IMR-90 (cell line): ENCODE data around the gene RNU1-4. TPM values are rescaled to one million over a fixed set of nuclear protein-coding genes. Genes with fewer than 3 reads are reported as not detected.
"Not testable (repeated sequence)": the region's sequence is repeated elsewhere in the genome, so short reads cannot be mapped to it uniquely, and the experiment has no call there.

Experiments used
- ATAC-seq: fragments of 200-7000 bp; cut with Tn5 transposase; 2 replicates; pipeline ENCODE4 v1.9.1; 2020; ENCODE audit warnings: low read depth, mild to moderate bottlenecking, moderate library complexity
- BruUV-seq: library from RNA; stranded (reverse); fragments of 400-500 nt; replicated peaks from 2 replicates; lab custom pipeline; 2021; lab: Mats Ljungman, UMichigan
- CTCF ChIA-PET: fragments of 300-600 bp; formaldehyde crosslinking; extraction: SDS; loops from one replicate; lab custom pipeline; 2021; ENCODE audit warnings: antibody characterized with exemption; lab: Yijun Ruan, JAX
- POLR2A ChIA-PET: fragments of 300-600 bp; sonication (Branson Sonifier 250); formaldehyde crosslinking; loops from one replicate; lab custom pipeline; 2022; ENCODE audit warnings: antibody characterized with exemption; ENCODE audit not compliant: unreplicated experiment; lab: Charles Lee
- DNase-seq: peaks from one replicate; pipeline ENCODE4 v3.0.0; 2013
- H2AFZ ChIP-seq: replicated peaks from 2 replicates; pipeline ENCODE3; 2013; ENCODE audit warnings: low read length, mild to moderate bottlenecking; ENCODE audit not compliant: poor library complexity
- H2AK5ac ChIP-seq: 2 replicates; pipeline ENCODE4 v1.6.1; 2013; ENCODE audit warnings: low read depth, low read length, inconsistent platforms
- H2AK9ac ChIP-seq: replicated peaks from 2 replicates; pipeline ENCODE3; 2013; ENCODE audit warnings: mild to moderate bottlenecking, low read depth, low read length, moderate library complexity; ENCODE audit not compliant: poor library complexity
- H2BK120ac ChIP-seq: 2 replicates; pipeline ENCODE4 v1.6.1; 2013; ENCODE audit warnings: low read depth, low read length, inconsistent platforms
- H2BK15ac ChIP-seq: 3 replicates; pipeline ENCODE4 v1.6.1; 2013; ENCODE audit warnings: low read depth, low read length, inconsistent platforms
- H2BK20ac ChIP-seq: 2 replicates; pipeline ENCODE4 v1.6.1; 2013; ENCODE audit warnings: low read depth, mild to moderate bottlenecking, inconsistent platforms, low read length, moderate library complexity
- H2BK5ac ChIP-seq: 2 replicates; pipeline ENCODE4 v1.6.1; 2013; ENCODE audit warnings: mild to moderate bottlenecking, low read depth, low read length, inconsistent platforms; ENCODE audit not compliant: poor library complexity, severe bottlenecking
- H3K14ac ChIP-seq: replicated peaks from 2 replicates; pipeline ENCODE4 v1.6.1; 2013; ENCODE audit warnings: low read depth, low read length, inconsistent platforms
- H3K18ac ChIP-seq: 2 replicates; pipeline ENCODE4 v1.6.1; 2013; ENCODE audit warnings: low read depth, low read length, control low read depth
- H3K23ac ChIP-seq: 2 replicates; pipeline ENCODE4 v1.6.1; 2013; ENCODE audit warnings: low read depth, low read length, inconsistent platforms
- H3K27ac ChIP-seq: 2 replicates; pipeline ENCODE4 v1.5.1; 2013; ENCODE audit warnings: mild to moderate bottlenecking, control low read depth, low read length; ENCODE audit not compliant: insufficient read depth
- H3K27me3 ChIP-seq: 2 replicates; pipeline ENCODE4 v1.6.1; 2013; ENCODE audit warnings: low read length; ENCODE audit not compliant: control insufficient read depth, insufficient read depth
- H3K36me3 ChIP-seq: 2 replicates; pipeline ENCODE4 v1.6.1; 2013; ENCODE audit warnings: low read length, mixed read lengths; ENCODE audit not compliant: control insufficient read depth, insufficient read depth
- H3K4ac ChIP-seq: 2 replicates; pipeline ENCODE4 v1.6.1; 2013; ENCODE audit warnings: low read depth, low read length, inconsistent platforms
- H3K4me1 ChIP-seq: 2 replicates; pipeline ENCODE4 v1.6.1; 2013; ENCODE audit warnings: low read length, mixed read lengths; ENCODE audit not compliant: control insufficient read depth, insufficient read depth
- H3K4me2 ChIP-seq: 2 replicates; pipeline ENCODE4 v1.6.1; 2013; ENCODE audit warnings: low read depth, mild to moderate bottlenecking, control low read depth, low read length, moderate library complexity
- H3K4me3 ChIP-seq: 2 replicates; pipeline ENCODE4 v1.5.1; 2013; ENCODE audit warnings: low read depth, mild to moderate bottlenecking, control low read depth, low read length, moderate library complexity; ENCODE audit not compliant: insufficient read depth
- H3K56ac ChIP-seq: 2 replicates; pipeline ENCODE4 v1.6.1; 2013; ENCODE audit warnings: low read length, inconsistent platforms; ENCODE audit not compliant: insufficient read depth; ENCODE audit errors: extremely low read depth
- H3K79me1 ChIP-seq, 2 experiments: 2 replicates each; pipeline ENCODE4 v1.6.1; 2013; ENCODE audit warnings: low read length in 2 of 2, inconsistent platforms in 1 of 2, low read depth in 1 of 2
- H3K9ac ChIP-seq: 2 replicates; pipeline ENCODE4 v1.6.1; 2013; ENCODE audit warnings: low read depth, low read length, control low read depth
- H3K9me1 ChIP-seq: 2 replicates; pipeline ENCODE4 v1.6.1; 2013; ENCODE audit warnings: low read length, inconsistent platforms; ENCODE audit not compliant: insufficient read depth
- H3K9me3 ChIP-seq: 2 replicates; pipeline ENCODE4 v1.6.1; 2013; ENCODE audit warnings: low read length; ENCODE audit not compliant: control insufficient read depth, insufficient read depth
- H4K20me1 ChIP-seq: 2 replicates; pipeline ENCODE4 v1.6.1; 2013; ENCODE audit warnings: low read length, inconsistent platforms; ENCODE audit not compliant: insufficient read depth
- H4K5ac ChIP-seq: 2 replicates; pipeline ENCODE4 v1.6.1; 2013; ENCODE audit warnings: mild to moderate bottlenecking, low read depth, low read length, control low read depth
- H4K8ac ChIP-seq, 2 experiments: 2 replicates each; pipeline ENCODE4 v1.6.1; 2013; ENCODE audit warnings: low read depth in 2 of 2, low read length in 2 of 2, control low read depth in 1 of 2, inconsistent platforms in 1 of 2
- H4K91ac ChIP-seq: 2 replicates; pipeline ENCODE4 v1.6.1; 2013; ENCODE audit warnings: low read depth, low read length, inconsistent platforms; ENCODE audit not compliant: insufficient read depth
- WGBS, 2 experiments: methylation state at CpG; one replicate each; pipeline versions ENCODE4 v1.1.5 to v1.1.7; 2013; ENCODE audit warnings: missing lambda C conversion rate in 2 of 2; ENCODE audit not compliant: insufficient read length in 1 of 2; ENCODE audit errors: extremely low coverage in 2 of 2; 5-methylcytosine and 5-hydroxymethylcytosine counted together
- dilution Hi-C: fragments of 300-500 bp; cut with HindIII; formaldehyde crosslinking; loops from one replicate; pipeline ENCODE4 v1.14.3; 2018; ENCODE audit warnings: low sequenced_read_pairs; ENCODE audit not compliant: unreplicated experiment
- in situ Hi-C: fragments of 300-500 bp; cut with MboI; formaldehyde crosslinking; loops from 3 replicates; pipeline ENCODE4 v1.14.3; 2019; ENCODE audit warnings: low sequenced_read_pairs, inconsistent platforms, mixed read lengths
- intact Hi-C: fragments of 100-400 bp; cut with micrococcal nuclease; formaldehyde crosslinking; loops from 2 replicates; pipeline ENCODE4 v1.10.0; 2022
- polyA plus RNA-seq, 3 experiments: library from polyadenylated mRNA; depleted of rRNA; stranded (reverse); fragments of >200 nt; gene quantifications; 2 replicates each; pipeline ENCODE4 v1.2.3, GENCODE V29; 2012; ENCODE audit warnings: low replicate concordance in 1 of 3
- total RNA-seq: library from RNA; depleted of rRNA; stranded (reverse); fragments of >200 nt; gene quantifications from 2 replicates; pipeline ENCODE4 v1.2.3, GENCODE V29; 2012

Gene RNU1-4
- total and polyA plus RNA-seq, 2 of the 4 experiments (the other 2 are of a cell fraction): under 0.01 TPM; not detected in 1

- H4K20me1 ChIP-seq, H3K4ac ChIP-seq, H2AK5ac ChIP-seq, H3K4me1 ChIP-seq, H3K9ac ChIP-seq, H3K14ac ChIP-seq, H4K8ac ChIP-seq, H3K27me3 ChIP-seq, H3K9me1 ChIP-seq, H2AFZ ChIP-seq, H2BK5ac ChIP-seq, H3K18ac ChIP-seq, H3K36me3 ChIP-seq, H3K4me3 ChIP-seq, H2AK9ac ChIP-seq, CTCF ChIA-PET, POLR2A ChIA-PET, dilution Hi-C loops, H3K9me3 ChIP-seq, H4K91ac ChIP-seq, intact Hi-C loops, H3K79me1 ChIP-seq, ATAC-seq, H4K5ac ChIP-seq, H3K4me2 ChIP-seq, H3K23ac ChIP-seq, H3K27ac ChIP-seq, H2BK20ac ChIP-seq, DNase-seq, H2BK15ac ChIP-seq, BruUV-seq, H2BK120ac ChIP-seq, H3K56ac ChIP-seq, in situ Hi-C loops: not testable (repeated sequence)
- no CpG with 5 or more reads among the region's 19 CpGs for WGBS, 2 experiments
Observed at GRCh38 chr1:16749910-16750888, 9.9 kb downstream of the RNU1-4 start.

- H3K79me1 ChIP-seq, H3K36me3 ChIP-seq, H3K4me1 ChIP-seq, BruUV-seq, H3K4me3 ChIP-seq, H4K5ac ChIP-seq, H3K23ac ChIP-seq, H2BK15ac ChIP-seq, H2BK5ac ChIP-seq, intact Hi-C loops, CTCF ChIA-PET, H2BK20ac ChIP-seq, H3K9me1 ChIP-seq, H4K91ac ChIP-seq, H3K9ac ChIP-seq, dilution Hi-C loops, DNase-seq, in situ Hi-C loops, POLR2A ChIA-PET, H2AK9ac ChIP-seq, H3K27ac ChIP-seq, H3K9me3 ChIP-seq, H3K14ac ChIP-seq, H3K27me3 ChIP-seq, H2BK120ac ChIP-seq, H3K4me2 ChIP-seq, H4K20me1 ChIP-seq, H2AK5ac ChIP-seq, H4K8ac ChIP-seq, H3K4ac ChIP-seq, H3K18ac ChIP-seq, H3K56ac ChIP-seq, H2AFZ ChIP-seq: not testable (repeated sequence)
- peak; percentile 62 for ATAC-seq
- WGBS, 2 experiments: no CpG with 5 or more reads among the region's 3 CpGs
Observed at GRCh38 chr1:16752770-16753169, 12.5 kb downstream of the RNU1-4 start.
